ENCODE results near the gene CDK17.

DNA sequence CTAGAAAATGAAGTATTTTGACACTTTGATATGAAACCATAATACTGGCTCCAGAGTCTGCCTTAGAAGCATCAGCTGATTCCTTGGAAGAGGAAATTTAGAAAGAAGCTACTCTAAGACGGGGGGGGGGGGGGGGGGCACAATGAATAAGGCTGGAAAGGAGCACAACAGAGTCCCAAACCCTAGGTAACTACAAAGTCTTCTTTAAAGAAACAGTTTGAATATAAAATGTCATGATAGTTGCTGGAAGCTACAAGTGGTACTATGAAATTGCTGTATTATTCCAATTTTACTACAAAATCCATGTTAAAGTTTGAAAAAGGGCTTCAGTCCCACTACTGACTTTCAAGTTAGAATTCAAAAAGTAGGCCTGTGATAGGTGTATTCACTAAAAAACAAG is 31.6 kb downstream of the CDK17 start:
- no peak for TF ChIP-seq CTCF (IDR thresholded peaks at IDR 0.05 in 2 of 3, conservative IDR thresholded peaks at IDR 0.05 in 1 of 3; ENCODE audit: borderline replicate concordance in 1 of 3, insufficient read depth in 1 of 3, low read depth in 2 of 3, low read length in 2 of 3)
- TF ChIP-seq POLR2A (IDR thresholded peaks at IDR 0.05; ENCODE audit: borderline replicate concordance, extremely low read depth, insufficient read depth, insufficient read length) = no peak
- TF ChIP-seq POLR2AphosphoS5 (IDR thresholded peaks at IDR 0.05; ENCODE audit: low read depth, low read length) = no peak
- no peak for TF ChIP-seq ZNF274 (IDR thresholded peaks at IDR 0.05; ENCODE audit: low read depth, low read length)

Measured in HCT116 (cell line).